Lower leg skin (tissue), 4 donors: ENCODE measurements around the gene CSMD2. TPM values are rescaled to one million over a fixed set of nuclear protein-coding genes. Genes with fewer than 3 reads are reported as not detected.

Source experiments
- DNase-seq, 2 donors: peaks; one replicate each; pipeline ENCODE4 v3.0.0-alpha.2; 2019; ENCODE audit warnings: low spot score in 2 of 2
- H3K4me3 ChIP-seq: fragments of 200-600 bp; sonication (generic); 2 replicates; pipeline ENCODE4 v1.5.1; 2017; ENCODE audit warnings: mild to moderate bottlenecking, low read depth; ENCODE audit not compliant: poor library complexity, severe bottlenecking
- CTCF ChIP-seq, 3 donors: fragments of 450-650 bp; IDR thresholded peaks; one replicate each; pipeline ENCODE4 v1.5.1; 2016; ENCODE audit warnings: antibody characterized with exemption in 3 of 3, mild to moderate bottlenecking in 3 of 3, moderate library complexity in 2 of 3
- POLR2A ChIP-seq, 2 donors: fragments of 450-650 bp; IDR thresholded peaks; one replicate each; pipeline ENCODE4 v1.6.1; 2016 to 2017; ENCODE audit warnings: antibody characterized with exemption in 2 of 2, mild to moderate bottlenecking in 1 of 2, moderate library complexity in 1 of 2
- WGBS, 2 donors: methylation state at CpG; one replicate each; pipeline ENCODE4 v1.1.5; 2018; 5-methylcytosine and 5-hydroxymethylcytosine counted together
- intact Hi-C: fragments of 100-400 bp; cut with DNase I; formaldehyde crosslinking; loops from one replicate; pipeline ENCODE4 v1.15.0; 2023; ENCODE audit warnings: low total_unique reads
- total RNA-seq, 4 donors: library from RNA; depleted of rRNA; stranded (reverse); fragments of >200 nt; gene quantifications; one replicate each; pipeline ENCODE4 v1.1.0, GENCODE V29; 2016

Gene CSMD2
- total RNA-seq, 4 donors from 2014 or later: 0.11 to 1.0 TPM; not detected in 2

DNA sequence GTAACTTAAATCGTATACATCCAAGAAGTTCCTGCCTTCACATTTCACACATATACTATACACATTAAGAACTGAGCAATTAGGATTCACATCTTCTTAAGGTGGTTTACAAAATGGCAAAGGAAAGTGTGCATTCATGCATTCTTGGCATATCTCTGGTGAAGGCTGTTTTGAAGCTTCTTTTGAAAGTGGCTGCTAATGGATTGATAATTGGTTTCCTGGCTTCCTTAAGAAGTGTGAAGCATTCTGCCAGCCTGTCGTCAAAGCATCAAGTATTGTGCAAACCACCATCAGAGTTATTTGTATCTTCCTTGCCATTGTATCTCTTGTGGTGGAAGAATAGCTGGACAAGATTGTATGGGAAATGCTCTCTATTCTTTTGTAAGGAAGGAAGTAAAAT, 396.2 kb downstream of the CSMD2 start:
- no peak for DNase-seq
- H3K4me3 ChIP-seq: no peak overlapping the region
- TF ChIP-seq POLR2A (IDR thresholded peaks at IDR 0.05): no peak
- no peak for TF ChIP-seq CTCF (IDR thresholded peaks at IDR 0.05)
- WGBS, 2 donors: 70 to 72% methylated on average over 2 of the region's 2 CpGs
- intact Hi-C loops: no loop called here

DNA sequence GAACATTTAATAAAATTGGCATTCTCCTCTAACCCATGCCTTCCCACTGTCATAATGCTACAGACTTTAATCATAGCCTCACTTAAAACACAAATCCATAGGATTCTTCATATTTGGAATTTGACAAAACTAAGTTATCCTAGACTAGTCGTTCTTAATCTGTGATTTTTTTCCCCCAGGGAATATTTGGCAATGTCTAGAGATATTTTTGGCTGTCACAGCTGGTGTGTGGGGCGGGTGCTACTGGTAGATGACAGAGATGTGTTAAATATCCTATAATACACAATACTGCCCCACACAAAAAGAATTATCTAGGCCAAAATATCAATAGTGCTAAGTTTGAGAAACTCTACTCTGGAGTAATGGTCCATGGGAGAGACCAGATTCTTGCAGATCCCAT, 396.9 kb downstream of the CSMD2 start:
- 27 to 45% methylated on average over 2 of the region's 2 CpGs for WGBS, 2 donors
- no peak overlapping the region for H3K4me3 ChIP-seq
- no peak for TF ChIP-seq POLR2A (IDR thresholded peaks at IDR 0.05)
- TF ChIP-seq CTCF (IDR thresholded peaks at IDR 0.05): no peak
- intact Hi-C loops: no loop called here
- DNase-seq: no peak

GRCh38 chr1:33764149-33764548, 400.9 kb downstream of the CSMD2 start:
- TF ChIP-seq POLR2A (IDR thresholded peaks at IDR 0.05): no peak
- TF ChIP-seq CTCF (IDR thresholded peaks at IDR 0.05): no peak
- DNase-seq: peak in 1 of 2 donors; percentile 31
- H3K4me3 ChIP-seq: no peak overlapping the region
- WGBS, 2 donors: 87 to 91% methylated on average over 4 of the region's 4 CpGs
- intact Hi-C loops: no loop called here

- intact Hi-C loops: no loop called here
- peak in 1 of 2 donors; percentile 34 for DNase-seq
- TF ChIP-seq POLR2A (IDR thresholded peaks at IDR 0.05) (no peak), CTCF (IDR thresholded peaks at IDR 0.05) (no peak)
- no peak overlapping the region for H3K4me3 ChIP-seq
- WGBS, 2 donors: 37 to 57% methylated on average over 3 of the region's 3 CpGs
Observed at GRCh38 chr1:33763406-33763805, 401.6 kb downstream of the CSMD2 start.

DNA sequence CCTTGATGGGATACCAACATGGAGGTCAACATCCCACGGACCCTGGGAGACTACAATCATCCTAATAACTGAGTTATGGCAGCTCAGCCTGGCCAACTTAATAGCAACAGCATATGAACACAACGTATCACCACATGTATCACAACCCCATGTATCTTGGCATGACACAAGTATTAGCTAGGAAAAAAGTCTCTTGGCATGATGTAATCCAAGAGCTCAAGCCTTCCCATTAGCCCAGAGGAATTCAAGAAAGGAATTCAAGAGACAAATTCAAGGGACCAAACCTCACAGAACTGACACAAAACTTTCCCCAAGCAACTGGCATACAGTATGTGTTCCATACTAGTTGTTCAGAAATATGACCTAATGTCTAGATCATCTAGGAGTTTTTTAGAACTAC, 402.1 kb downstream of the CSMD2 start:
- H3K4me3 ChIP-seq: no peak overlapping the region
- TF ChIP-seq CTCF (IDR thresholded peaks at IDR 0.05): no peak
- no peak for TF ChIP-seq POLR2A (IDR thresholded peaks at IDR 0.05)
- intact Hi-C loops: no loop called here
- 52 to 58% methylated on average over 2 of the region's 2 CpGs for WGBS, 2 donors
- peak in 1 of 2 donors; percentile 18 for DNase-seq

DNA sequence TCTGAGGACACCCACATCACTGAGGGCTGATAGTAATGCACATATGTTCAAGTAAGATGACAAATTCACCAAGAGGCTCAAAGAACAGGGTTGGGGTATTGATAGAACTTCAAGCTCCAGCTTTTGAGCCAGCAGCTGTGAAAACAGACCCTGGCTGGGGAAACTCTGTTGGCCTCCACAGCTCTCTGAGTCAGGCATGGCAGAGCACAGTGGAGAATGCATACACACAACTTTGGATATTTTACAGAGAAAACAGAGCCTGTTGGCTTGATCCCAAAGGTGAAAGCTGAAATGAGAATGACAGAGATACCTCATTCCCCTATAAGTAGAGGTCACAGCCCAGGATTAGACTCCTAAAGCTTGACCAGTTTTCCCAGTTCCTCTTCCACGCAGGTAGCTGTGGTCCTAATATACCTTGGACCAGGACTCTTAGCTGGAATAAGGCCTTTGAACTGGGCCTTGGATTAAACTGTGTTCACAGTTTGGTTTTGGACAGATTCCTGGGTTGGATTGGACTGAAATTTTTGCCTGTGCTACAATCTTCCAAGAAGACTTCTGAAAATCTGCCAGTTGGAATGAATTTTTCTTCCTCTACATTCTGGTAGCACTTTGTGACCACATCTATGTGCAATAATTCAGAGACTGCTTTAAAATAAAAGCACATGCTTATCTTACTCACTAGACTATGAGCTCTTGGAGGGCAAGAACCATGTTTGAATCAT, 402.8 kb downstream of the CSMD2 start:
- 79 to 90% methylated on average over 1 of the region's 1 CpG for WGBS, 2 donors
- no peak overlapping the region for H3K4me3 ChIP-seq
- intact Hi-C loops: no loop called here
- DNase-seq: no peak
- TF ChIP-seq POLR2A (IDR thresholded peaks at IDR 0.05) (no peak), CTCF (IDR thresholded peaks at IDR 0.05) (no peak)
